WTC11 (cell line): ENCODE results near the gene ZMYND15.

ENCODE experiments used
- ATF2 ChIP-seq: sonication (generic); formaldehyde crosslinking; IDR thresholded peaks from 2 replicates; pipeline ENCODE4 v1.8.1; 2022; ENCODE audit warnings: low read depth, missing genetic modification reagents, borderline replicate concordance
- ATF3 ChIP-seq: sonication (generic); formaldehyde crosslinking; conservative IDR thresholded peaks from 2 replicates; pipeline ENCODE4 v1.8.1; 2022; ENCODE audit warnings: mild to moderate bottlenecking, missing genetic modification reagents
- CTCF ChIP-seq: fragments of 200-600 bp; IDR thresholded peaks from 2 replicates; pipeline ENCODE4 v1.8.0; 2022; ENCODE audit warnings: antibody characterized with exemption
- JUN ChIP-seq: sonication (generic); formaldehyde crosslinking; IDR thresholded peaks from 2 replicates; pipeline ENCODE4 v1.8.0; 2023; ENCODE audit warnings: mild to moderate bottlenecking, missing genetic modification reagents
- NFYB ChIP-seq: sonication (generic); formaldehyde crosslinking; conservative IDR thresholded peaks from 2 replicates; pipeline ENCODE4 v1.8.0; 2022; ENCODE audit warnings: low read depth, missing genetic modification reagents
- NR3C1 ChIP-seq: sonication (generic); formaldehyde crosslinking; conservative IDR thresholded peaks from 2 replicates; pipeline ENCODE4 v1.8.1; 2023; ENCODE audit warnings: low read depth, mild to moderate bottlenecking, missing genetic modification reagents
- SP1 ChIP-seq: sonication (generic); formaldehyde crosslinking; conservative IDR thresholded peaks from 2 replicates; pipeline ENCODE4 v1.8.1; 2022; ENCODE audit warnings: missing genetic modification reagents
- TEAD4 ChIP-seq: sonication (generic); formaldehyde crosslinking; IDR thresholded peaks from 2 replicates; pipeline ENCODE4 v1.8.0; 2022; ENCODE audit warnings: mild to moderate bottlenecking, missing genetic modification reagents
- TF ChIP-seq, protein P1 (sequence below): sonication (generic); formaldehyde crosslinking; IDR thresholded peaks from 2 replicates; pipeline ENCODE4 v1.8.0; 2022; ENCODE audit warnings: mild to moderate bottlenecking, missing genetic modification reagents
- TF ChIP-seq, protein P2 (sequence below): fragments of 250-450 bp; sonication (Bioruptor Pico); IDR thresholded peaks from 2 replicates; pipeline ENCODE4 v1.9.0; 2021; ENCODE audit warnings: mild to moderate bottlenecking

GRCh38 chr17:4740584-4740983, 951 bp downstream of the ZMYND15 start:
- TF ChIP-seq CTCF (no peak), SP1 (CRISPR knock-in tag) (no peak), JUN (CRISPR knock-in tag) (no peak), ATF2 (no peak), ATF3 (CRISPR knock-in tag) (no peak), TEAD4 (CRISPR knock-in tag) (no peak), NFYB (no peak), NR3C1 (CRISPR knock-in tag) (no peak)
- TF ChIP-seq, protein P1, sequence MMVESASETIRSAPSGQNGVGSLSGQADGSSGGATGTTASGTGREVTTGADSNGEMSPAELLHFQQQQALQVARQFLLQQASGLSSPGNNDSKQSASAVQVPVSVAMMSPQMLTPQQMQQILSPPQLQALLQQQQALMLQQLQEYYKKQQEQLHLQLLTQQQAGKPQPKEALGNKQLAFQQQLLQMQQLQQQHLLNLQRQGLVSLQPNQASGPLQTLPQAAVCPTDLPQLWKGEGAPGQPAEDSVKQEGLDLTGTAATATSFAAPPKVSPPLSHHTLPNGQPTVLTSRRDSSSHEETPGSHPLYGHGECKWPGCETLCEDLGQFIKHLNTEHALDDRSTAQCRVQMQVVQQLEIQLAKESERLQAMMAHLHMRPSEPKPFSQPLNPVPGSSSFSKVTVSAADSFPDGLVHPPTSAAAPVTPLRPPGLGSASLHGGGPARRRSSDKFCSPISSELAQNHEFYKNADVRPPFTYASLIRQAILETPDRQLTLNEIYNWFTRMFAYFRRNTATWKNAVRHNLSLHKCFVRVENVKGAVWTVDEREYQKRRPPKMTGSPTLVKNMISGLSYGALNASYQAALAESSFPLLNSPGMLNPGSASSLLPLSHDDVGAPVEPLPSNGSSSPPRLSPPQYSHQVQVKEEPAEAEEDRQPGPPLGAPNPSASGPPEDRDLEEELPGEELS (CRISPR knock-in tag): no peak
- TF ChIP-seq, protein P2, sequence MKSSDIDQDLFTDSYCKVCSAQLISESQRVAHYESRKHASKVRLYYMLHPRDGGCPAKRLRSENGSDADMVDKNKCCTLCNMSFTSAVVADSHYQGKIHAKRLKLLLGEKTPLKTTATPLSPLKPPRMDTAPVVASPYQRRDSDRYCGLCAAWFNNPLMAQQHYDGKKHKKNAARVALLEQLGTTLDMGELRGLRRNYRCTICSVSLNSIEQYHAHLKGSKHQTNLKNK: no peak
